GM10266 (cell line): Measurements from ENCODE around the gene FBF1.
"Not testable (repeated sequence)": the region's sequence is repeated elsewhere in the genome, so short reads cannot be mapped to it uniquely, and the experiment has no call there.

Source experiments
- DNase-seq: peaks from one replicate; pipeline ENCODE4 v3.0.0; 2012; ENCODE audit errors: extremely low spot score
- TF ChIP-seq, protein P1 (sequence below): IDR thresholded peaks from 2 replicates; pipeline ENCODE4 v1.5.1; 2012; ENCODE audit warnings: mild to moderate bottlenecking, low read depth; ENCODE audit not compliant: control insufficient read depth, insufficient read depth; ENCODE audit errors: missing control alignments

The FBF1 gene

DNA sequence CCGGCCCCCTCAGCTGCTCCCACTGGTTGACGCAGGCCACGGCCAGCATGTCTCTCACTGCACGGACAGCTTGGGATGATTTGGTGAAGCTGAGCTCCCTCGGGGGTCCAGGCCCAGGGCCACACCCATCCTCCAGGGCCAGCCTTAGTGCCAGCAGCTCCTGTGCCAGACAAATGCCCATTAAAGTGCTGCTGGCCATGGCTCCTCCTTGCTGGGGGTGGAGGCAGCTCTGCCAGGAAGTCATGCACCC is 65.0 kb downstream of the FBF1 start:
- TF ChIP-seq, protein P1, sequence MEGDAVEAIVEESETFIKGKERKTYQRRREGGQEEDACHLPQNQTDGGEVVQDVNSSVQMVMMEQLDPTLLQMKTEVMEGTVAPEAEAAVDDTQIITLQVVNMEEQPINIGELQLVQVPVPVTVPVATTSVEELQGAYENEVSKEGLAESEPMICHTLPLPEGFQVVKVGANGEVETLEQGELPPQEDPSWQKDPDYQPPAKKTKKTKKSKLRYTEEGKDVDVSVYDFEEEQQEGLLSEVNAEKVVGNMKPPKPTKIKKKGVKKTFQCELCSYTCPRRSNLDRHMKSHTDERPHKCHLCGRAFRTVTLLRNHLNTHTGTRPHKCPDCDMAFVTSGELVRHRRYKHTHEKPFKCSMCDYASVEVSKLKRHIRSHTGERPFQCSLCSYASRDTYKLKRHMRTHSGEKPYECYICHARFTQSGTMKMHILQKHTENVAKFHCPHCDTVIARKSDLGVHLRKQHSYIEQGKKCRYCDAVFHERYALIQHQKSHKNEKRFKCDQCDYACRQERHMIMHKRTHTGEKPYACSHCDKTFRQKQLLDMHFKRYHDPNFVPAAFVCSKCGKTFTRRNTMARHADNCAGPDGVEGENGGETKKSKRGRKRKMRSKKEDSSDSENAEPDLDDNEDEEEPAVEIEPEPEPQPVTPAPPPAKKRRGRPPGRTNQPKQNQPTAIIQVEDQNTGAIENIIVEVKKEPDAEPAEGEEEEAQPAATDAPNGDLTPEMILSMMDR, result no peak
- DNase-seq, result no peak

- TF ChIP-seq, protein P1, result no peak
- no peak for DNase-seq
Measured at GRCh38 chr17:75875182-75875939, 65.5 kb downstream of the FBF1 start.

- no peak for DNase-seq
- TF ChIP-seq, protein P1, result no peak
Measured at GRCh38 chr17:75874323-75875181, 66.3 kb downstream of the FBF1 start.

DNA sequence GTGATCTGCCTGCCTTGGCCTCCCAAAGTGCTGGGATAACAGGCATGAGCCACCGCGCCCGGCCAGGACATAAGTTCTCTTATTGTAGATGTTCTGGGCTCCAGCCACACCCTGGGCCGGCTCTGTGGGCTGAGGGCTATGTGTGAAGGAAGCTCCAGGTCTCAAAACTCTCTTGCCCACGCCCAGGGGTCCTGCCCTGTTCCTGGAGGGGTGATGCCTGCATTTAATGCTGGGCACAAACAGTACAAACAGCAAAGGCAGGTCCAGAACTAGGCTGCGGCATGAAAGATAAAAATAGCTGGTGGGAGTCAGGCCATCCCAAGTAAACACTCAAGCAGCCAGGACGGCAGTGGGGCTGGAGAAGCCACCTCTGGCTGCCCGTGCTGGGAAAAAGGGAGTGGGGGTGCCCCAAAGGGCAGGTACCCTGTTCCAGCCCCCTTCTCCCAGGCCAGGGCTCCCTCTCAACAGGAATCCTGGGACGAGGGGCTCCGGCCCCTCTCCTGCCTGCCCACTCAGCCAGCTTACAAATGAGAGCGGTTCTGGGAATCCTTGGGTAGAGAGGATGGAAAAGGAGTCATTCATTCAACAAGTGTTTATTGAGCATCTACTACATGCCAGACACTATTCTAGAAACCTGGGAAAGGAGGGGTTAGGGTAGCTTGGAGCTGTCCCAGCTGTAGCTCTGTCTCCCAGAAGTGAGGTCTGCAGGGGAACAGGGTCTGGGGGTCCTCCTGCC is 67.1 kb downstream of the FBF1 start:
- DNase-seq, result no peak
- TF ChIP-seq, protein P1, result no peak

GRCh38 chr17:75872434-75873351 is 68.1 kb downstream of the FBF1 start:
- TF ChIP-seq, protein P1, result no peak
- no peak for DNase-seq

- DNase-seq, result not testable (repeated sequence)
Measured at GRCh38 chr17:75870228-75870627, 70.6 kb downstream of the FBF1 start.
